M059J (cell line): Measurements from ENCODE around the gene DNLZ. TPM values are rescaled to one million over a fixed set of nuclear protein-coding genes. Genes with fewer than 3 reads are reported as not detected.

ENCODE experiments used
- DNase-seq: peaks from one replicate; pipeline ENCODE4 v3.0.0-alpha.2; 2012; ENCODE audit warnings: low read depth
- total RNA-seq: library from RNA; depleted of rRNA; stranded (reverse); fragments of >200 nt; shearing (Covaris generic); gene quantifications from 2 replicates; pipeline ENCODE4 v1.2.3, GENCODE V29; 2014

DNLZ gene
- total RNA-seq, 1 experiment from 2014 or later, result 35.9 TPM

- no peak for DNase-seq
Measured at GRCh38 chr9:136396219-136396515, 32.6 kb upstream of the DNLZ start.

- no peak for DNase-seq
Measured at GRCh38 chr9:136395345-136396218, 32.0 kb upstream of the DNLZ start.

- DNase-seq, result no peak
Measured at GRCh38 chr9:136395020-136395340, 31.4 kb upstream of the DNLZ start.

- DNase-seq, result no peak
Measured at GRCh38 chr9:136394312-136395019, 30.9 kb upstream of the DNLZ start.

- no peak for DNase-seq
Measured at GRCh38 chr9:136393531-136393930, 30.0 kb upstream of the DNLZ start.

GRCh38 chr9:136392538-136393449 lies 29.2 kb upstream of the DNLZ start:
- DNase-seq, result no peak

GRCh38 chr9:136391737-136392537 lies 28.4 kb upstream of the DNLZ start:
- DNase-seq, result no peak

GRCh38 chr9:136389396-136389795 lies 25.9 kb upstream of the DNLZ start:
- no peak for DNase-seq

- no peak for DNase-seq
Measured at GRCh38 chr9:136387217-136387616, 23.7 kb upstream of the DNLZ start.

- peak; percentile 63 for DNase-seq
Measured at GRCh38 chr9:136386018-136386417, 22.5 kb upstream of the DNLZ start.

GRCh38 chr9:136385015-136385414 lies 21.5 kb upstream of the DNLZ start:
- DNase-seq, result no peak

- DNase-seq, result no peak
Measured at GRCh38 chr9:136383436-136383835, 19.9 kb upstream of the DNLZ start.

GRCh38 chr9:136381966-136382513 lies 18.5 kb upstream of the DNLZ start:
- DNase-seq, result no peak

- no peak for DNase-seq
Measured at GRCh38 chr9:136381311-136381710, 17.8 kb upstream of the DNLZ start.

- DNase-seq, result no peak
Measured at GRCh38 chr9:136380381-136380780, 16.8 kb upstream of the DNLZ start.

GRCh38 chr9:136379891-136380290 lies 16.3 kb upstream of the DNLZ start:
- DNase-seq, result no peak

- DNase-seq, result no peak
Measured at GRCh38 chr9:136379401-136379800, 15.9 kb upstream of the DNLZ start.

- no peak for DNase-seq
Measured at GRCh38 chr9:136379003-136379287, 15.4 kb upstream of the DNLZ start.

- no peak for DNase-seq
Measured at GRCh38 chr9:136378170-136379002, 14.8 kb upstream of the DNLZ start.

GRCh38 chr9:136377341-136378169 lies 14.0 kb upstream of the DNLZ start:
- no peak for DNase-seq
